Right lobe of liver (tissue), 6 donors: Measurements from ENCODE around the gene MTHFD1L. TPM values are rescaled to one million over a fixed set of nuclear protein-coding genes. Genes with fewer than 3 reads are reported as not detected.

Source experiments
- ATAC-seq, 4 donors: fragments of 200-7000 bp; cut with Tn5 transposase; one replicate each; pipeline ENCODE4 v1.9.1; 2020; ENCODE audit warnings: mild to moderate bottlenecking in 4 of 4, moderate library complexity in 4 of 4
- DNase-seq, 3 donors: peaks; one replicate each; pipeline ENCODE4 v3.0.0-alpha.2; 2020
- H3K27ac ChIP-seq, 3 donors: fragments of 200-600 bp; one replicate each; pipeline ENCODE4 v1.8.0; 2022
- H3K27me3 ChIP-seq, 2 donors: fragments of 200-600 bp; one replicate each; pipeline ENCODE4 v1.8.0; 2022
- H3K36me3 ChIP-seq, 4 donors: fragments of 200-600 bp; sonication (generic) in 1 of 4; one replicate each; pipeline versions ENCODE4 v1.5.1 to v1.8.0; 2017 to 2022; ENCODE audit warnings: control low read depth in 1 of 4
- H3K4me1 ChIP-seq, 4 donors: fragments of 200-600 bp; sonication (generic) in 1 of 4; one replicate each; pipeline versions ENCODE4 v1.5.1 to v1.8.0; 2017 to 2022; ENCODE audit warnings: control low read depth in 1 of 4
- H3K4me3 ChIP-seq, 3 donors: fragments of 200-600 bp; one replicate each; pipeline ENCODE4 v1.8.0; 2022
- H3K9me3 ChIP-seq, 4 donors: fragments of 200-600 bp; sonication (generic) in 1 of 4; one replicate each; pipeline versions ENCODE4 v1.5.1 to v1.8.0; 2017 to 2022; ENCODE audit warnings: control low read depth in 1 of 4
- CTCF ChIP-seq, 4 donors: fragments of 200-600 bp in 3 of 4; fragments of 450-650 bp in 1 of 4; IDR thresholded peaks; one replicate each; pipeline versions ENCODE4 v1.5.1 to v1.8.0; 2016 to 2022; ENCODE audit warnings: antibody characterized with exemption in 4 of 4, mild to moderate bottlenecking in 2 of 4
- POLR2A ChIP-seq: fragments of 450-650 bp; IDR thresholded peaks from one replicate; pipeline ENCODE4 v1.6.1; 2017; ENCODE audit warnings: antibody characterized with exemption, mild to moderate bottlenecking
- WGBS: methylation state at CpG from one replicate; pipeline ENCODE4 v1.1.6; 2018; ENCODE audit warnings: low coverage, low lambda C conversion rate; ENCODE audit not compliant: insufficient coverage; ENCODE audit errors: missing lambda C conversion rate; 5-methylcytosine and 5-hydroxymethylcytosine counted together
- intact Hi-C, 2 donors: fragments of 100-400 bp; cut with DNase I; formaldehyde crosslinking; loops; one replicate each; pipeline versions ENCODE4 v1.11.2 to v1.14.1; 2022
- total RNA-seq, 6 experiments: library from RNA; depleted of rRNA in 2 of 6; stranded (reverse); fragments of >200 nt in 2 of 6; fragmentation: NEBNext Ultra II Directional in 3 of 6; extraction: Animal tissue kit (Norgen Biotek cat#: 25700) in 3 of 6; gene quantifications; one replicate each; pipeline versions ENCODE4 v1.1.0 to v1.2.4, GENCODE V29; 2016 to 2023
- donor health status: DM: no; HTN: yes; CAD: no.
- donor health status: DM: no; HTN: no; CAD: no.
- donor health status: DM: no; HTN: no; CAD: no.
- donor health status: DM: no; HTN: yes; CAD: no.
- donor health status: DM: no; HTN: yes; CAD: no.

The MTHFD1L gene
- total RNA-seq, 6 experiments from 2014 or later, result 1.7 to 11.5 (median 4.9) TPM

- Histone ChIP-seq H3K9me3 (no peaks in the 10 kb centered on the region), H3K4me1 (no peaks in the 10 kb centered on the region), H3K27ac (no peak overlapping the region), H3K27me3 (no peaks in the 10 kb centered on the region), H3K4me3 (no peak overlapping the region), H3K36me3 (no peaks in the 10 kb centered on the region)
- no peak for DNase-seq
- ATAC-seq, result no peak
- intact Hi-C loops, result no loop called here
- TF ChIP-seq POLR2A (no peak), CTCF (IDR thresholded peaks at IDR 0.05) (no peak)
- 100% methylated on average over 7 of the region's 7 CpGs for WGBS
These were observed 20.7 kb downstream of the MTHFD1L start for GRCh38 chr6:150886155-150886554.

- H3K4me1 ChIP-seq, result no peaks in the 10 kb centered on the region
- ATAC-seq, result no peak
- H3K4me3 ChIP-seq, result no peak overlapping the region
- 74% methylated on average over 3 of the region's 3 CpGs for WGBS
- intact Hi-C loops, result no loop called here
- no peak for DNase-seq
- H3K27ac ChIP-seq, result no peak overlapping the region
- no peaks in the 10 kb centered on the region for H3K36me3 ChIP-seq
- H3K9me3 ChIP-seq, result no peaks in the 10 kb centered on the region
- no peaks in the 10 kb centered on the region for H3K27me3 ChIP-seq
- no peak for TF ChIP-seq CTCF (IDR thresholded peaks at IDR 0.05)
- no peak for TF ChIP-seq POLR2A
These were observed 22.6 kb downstream of the MTHFD1L start for GRCh38 chr6:150887978-150888563.

- no peak for ATAC-seq
- H3K9me3 ChIP-seq, result no peaks in the 10 kb centered on the region
- H3K27ac ChIP-seq, result no peak overlapping the region
- H3K27me3 ChIP-seq, result no peaks in the 10 kb centered on the region
- TF ChIP-seq CTCF (IDR thresholded peaks at IDR 0.05) (no peak), POLR2A (no peak)
- no peak overlapping the region for H3K4me3 ChIP-seq
- H3K36me3 ChIP-seq, result no peaks in the 10 kb centered on the region
- H3K4me1 ChIP-seq, result no peaks in the 10 kb centered on the region
- 94% methylated on average over 13 of the region's 13 CpGs for WGBS
- no peak for DNase-seq
- intact Hi-C loops, result loop anchor here (10.0 kb wide), 2 partner anchors 124 to 444 kb away; no protein-coding TSS in a partner anchor
These were observed 24.8 kb downstream of the MTHFD1L start for GRCh38 chr6:150890346-150890745.

- H3K4me1 ChIP-seq, result no peaks in the 10 kb centered on the region
- 24% methylated on average over 7 of the region's 7 CpGs for WGBS
- no peak overlapping the region for H3K27ac ChIP-seq
- ATAC-seq (peak; percentile 86 to 96 (median 92)), DNase-seq (peak in 2 of 3 donors; percentile 38 to 69)
- peak; percentile 77 to 91 (median 88) for TF ChIP-seq CTCF (IDR thresholded peaks at IDR 0.05)
- TF ChIP-seq POLR2A, result no peak
- no peaks in the 10 kb centered on the region for H3K36me3 ChIP-seq
- intact Hi-C loops, result loop anchor here (10.0 kb wide), 2 partner anchors 123 to 443 kb away; no protein-coding TSS in a partner anchor
- no peaks in the 10 kb centered on the region for H3K27me3 ChIP-seq
- no peaks in the 10 kb centered on the region for H3K9me3 ChIP-seq
- no peak overlapping the region for H3K4me3 ChIP-seq
These were observed 26.5 kb downstream of the MTHFD1L start for GRCh38 chr6:150891888-150892485.
